Measurements from ENCODE around the gene PJVK.
"Not testable (repeated sequence)": the region's sequence is repeated elsewhere in the genome, so short reads cannot be mapped to it uniquely, and the experiment has no call there.

Gene PJVK

DNA sequence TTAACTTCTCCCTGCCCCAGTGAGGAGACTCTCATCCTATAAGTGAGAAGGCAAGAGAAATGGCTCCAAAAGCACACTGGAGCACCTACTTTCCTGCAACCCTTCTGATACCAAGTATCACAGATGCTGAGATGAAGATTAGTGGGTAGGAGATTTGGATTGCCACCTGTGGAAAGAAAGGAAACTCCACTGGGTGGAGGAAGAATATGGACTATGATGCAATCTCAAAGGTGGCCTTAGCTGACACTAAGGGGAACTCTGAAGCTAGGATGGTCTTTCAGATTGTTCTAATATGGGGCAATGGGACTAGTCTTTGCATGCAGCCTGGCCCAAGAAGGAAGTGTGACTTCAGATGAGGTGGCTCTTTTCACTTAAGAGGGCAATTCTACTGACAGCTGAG lies 21.8 kb upstream of the PJVK start:
- no peak for DNase-seq

DNA sequence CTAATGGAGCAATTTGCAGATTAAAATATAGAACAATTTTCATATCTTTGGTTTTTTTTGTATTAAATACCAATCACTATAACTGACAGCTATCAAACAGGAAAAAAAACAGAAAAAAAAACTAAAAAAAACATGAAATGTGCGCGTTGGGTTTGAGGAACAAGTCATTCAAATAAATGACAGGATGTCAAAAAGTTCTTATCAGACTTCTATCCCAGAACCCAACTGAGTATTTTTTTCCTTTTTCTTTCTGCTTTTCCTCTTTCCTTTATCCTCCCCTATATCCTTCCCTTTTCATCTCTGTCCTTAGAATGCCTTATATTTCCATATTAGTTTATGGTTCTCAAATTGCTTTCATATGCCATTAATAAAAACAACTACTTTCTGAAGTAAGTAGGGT lies 14.5 kb upstream of the PJVK start:
- DNase-seq: no peak

DNA sequence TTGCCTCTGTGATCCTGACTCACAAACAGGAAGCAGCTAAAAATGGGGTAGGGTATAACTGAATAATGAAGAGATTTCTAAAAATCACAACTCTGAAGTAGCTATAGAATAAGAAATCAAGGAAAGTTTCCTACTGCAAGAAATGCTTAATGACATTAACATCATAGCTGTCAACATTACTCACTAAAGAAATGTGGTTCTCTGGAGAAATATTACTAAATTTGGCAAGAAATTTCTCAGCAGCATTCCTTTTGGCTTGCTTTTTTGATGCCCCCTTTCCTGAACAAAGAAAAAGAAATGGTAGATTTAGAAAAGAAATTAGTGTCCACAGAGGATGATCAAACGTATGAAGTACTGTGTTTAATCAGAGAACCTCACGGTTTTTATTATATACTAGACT lies 9.8 kb upstream of the PJVK start:
- DNase-seq: no peak

DNA sequence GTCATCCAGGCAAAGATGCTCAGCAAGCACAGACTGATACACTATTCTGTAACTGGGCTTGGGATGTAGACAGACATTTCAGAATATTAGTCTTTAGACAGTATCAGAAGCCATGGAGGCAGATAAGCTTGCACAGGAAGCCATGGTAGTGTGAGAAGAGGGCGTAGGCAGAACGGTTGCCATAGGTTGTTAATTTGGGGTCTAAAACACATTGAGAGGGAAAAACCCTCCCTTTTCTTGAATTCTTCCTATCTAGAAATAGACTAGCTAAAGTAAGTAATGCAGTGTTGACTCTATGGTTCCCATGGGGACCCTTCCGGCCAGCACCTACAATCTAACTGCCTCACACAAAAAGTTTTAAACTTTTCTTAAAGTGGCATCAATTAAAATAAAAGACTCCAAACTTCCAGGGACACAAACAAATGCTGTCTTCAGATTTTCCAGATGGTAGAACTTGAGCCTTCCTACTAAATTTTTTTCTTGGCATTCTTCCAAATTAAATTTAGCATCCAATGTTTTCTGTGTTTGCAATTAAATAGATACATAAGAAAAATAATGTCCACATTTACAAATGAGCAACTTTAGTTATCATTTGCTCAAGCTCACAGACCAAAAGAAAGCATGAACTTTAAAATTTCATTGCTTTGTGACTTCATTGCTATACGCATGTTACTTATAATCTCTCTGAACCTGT lies 2.1 kb upstream of the PJVK start:
- no peak for DNase-seq

DNA sequence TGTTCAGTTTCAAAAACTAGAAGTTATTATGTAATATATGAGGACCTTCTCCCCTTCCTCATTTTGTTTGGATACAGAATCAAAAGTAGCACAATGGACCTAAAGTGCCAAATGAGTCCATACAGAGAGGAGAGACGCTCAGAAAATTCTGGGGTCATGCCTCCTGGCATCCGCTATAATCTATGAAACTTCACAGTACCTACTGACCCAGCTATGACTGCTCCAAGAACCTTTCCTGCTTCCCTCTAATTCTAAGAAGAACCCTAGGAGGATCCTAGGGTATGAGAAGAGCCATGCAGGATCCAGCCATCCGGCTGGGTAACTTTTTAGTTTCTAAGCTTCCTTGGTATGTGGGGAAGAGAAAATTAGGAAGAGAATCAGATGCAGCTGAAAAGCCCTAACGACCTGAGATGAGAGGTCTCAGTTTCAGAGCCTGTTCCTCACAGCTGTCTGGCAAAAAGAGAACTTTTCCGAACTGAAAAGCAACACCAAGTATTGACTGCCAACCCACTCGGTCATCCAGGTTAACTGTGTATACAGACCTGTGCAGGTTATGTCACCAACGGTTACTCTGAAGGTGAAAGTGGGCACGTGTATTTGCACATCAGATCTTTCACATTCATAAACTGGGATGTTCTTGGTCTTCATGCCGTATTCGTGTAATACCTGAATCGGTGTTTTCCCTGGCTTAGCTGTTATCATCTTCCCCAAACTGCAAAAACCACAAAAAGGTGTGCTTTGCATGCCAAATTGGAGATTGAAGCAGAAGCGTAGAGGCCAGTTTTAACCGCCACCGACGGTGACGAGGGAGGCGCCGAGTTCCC lies 1.3 kb upstream of the PJVK start:
- DNase-seq: peak in 3 of 56 donors; percentile 26 to 74 (median 57)

DNA sequence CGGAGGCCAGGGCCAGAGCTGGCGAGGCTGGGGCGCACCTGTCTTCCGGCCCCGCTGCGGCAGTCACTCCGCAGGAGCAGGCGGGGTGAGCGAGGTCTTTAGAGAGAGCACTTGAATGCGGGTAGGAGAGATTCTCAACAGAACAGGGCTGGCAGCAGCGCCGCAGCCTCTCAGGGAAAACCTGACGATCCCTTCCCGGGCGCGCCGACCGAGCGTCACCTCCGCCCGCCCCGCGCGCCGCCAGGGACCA lies 729 bp upstream of the PJVK start:
- DNase-seq: peak in 7 of 56 donors; percentile 33 to 78 (median 64)

DNA sequence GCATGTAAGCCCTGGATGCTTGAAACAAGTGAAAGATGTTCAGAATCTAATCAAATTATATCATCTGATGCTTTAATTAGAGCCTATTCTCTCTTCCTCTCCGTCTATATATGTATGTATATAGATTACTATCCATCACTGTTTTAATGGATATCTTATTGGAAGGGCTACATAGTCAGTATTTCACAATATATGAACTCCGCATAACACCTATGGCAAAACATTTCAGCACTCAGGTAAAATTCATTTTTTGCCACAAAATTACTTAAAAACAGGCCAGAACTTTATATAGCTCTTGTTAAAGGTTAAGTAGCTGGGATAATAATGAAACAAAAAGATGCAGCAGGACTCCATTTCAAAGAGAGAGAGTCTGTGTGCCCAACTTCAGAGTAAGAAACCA lies 1.2 kb downstream of the PJVK start:
- no peak for DNase-seq

DNA sequence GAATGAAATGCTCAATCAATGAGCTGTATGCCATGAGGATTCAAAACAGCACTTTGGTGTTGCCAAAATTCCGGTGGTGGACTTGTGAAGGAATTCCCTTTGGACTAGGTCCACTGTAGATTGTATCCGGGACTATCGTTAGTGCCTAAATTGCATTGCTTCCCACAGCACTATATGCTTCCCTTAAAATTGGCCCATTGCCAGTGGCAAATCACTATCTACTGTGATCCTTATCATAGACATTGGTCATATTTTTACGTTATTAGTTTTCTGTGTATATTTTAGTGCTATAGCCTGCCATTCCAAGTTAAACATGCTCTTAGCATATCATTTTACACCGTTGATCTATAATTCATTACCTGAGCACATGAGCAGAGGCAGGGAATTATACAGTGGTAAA lies 1.7 kb downstream of the PJVK start:
- no peak for DNase-seq

DNA sequence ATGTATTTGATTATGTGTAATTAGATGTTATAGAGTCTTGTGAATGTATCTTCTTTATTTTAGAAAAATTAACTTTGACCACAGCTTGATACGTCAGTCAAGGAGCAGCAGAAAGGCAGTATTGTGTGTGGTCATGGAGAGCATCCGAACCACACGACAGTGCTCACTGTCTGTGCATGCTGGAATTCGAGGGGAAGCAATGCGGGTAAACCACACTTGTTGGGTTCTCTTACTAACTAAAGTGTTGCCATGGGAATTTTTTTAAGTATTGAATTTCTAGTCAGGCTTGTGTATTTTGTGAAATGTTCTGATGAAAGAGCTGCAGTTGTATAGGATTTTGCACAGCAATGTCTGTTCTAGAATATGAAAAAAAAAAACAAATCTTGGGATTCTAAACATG lies 4.8 kb downstream of the PJVK start:
- no peak for DNase-seq

DNA sequence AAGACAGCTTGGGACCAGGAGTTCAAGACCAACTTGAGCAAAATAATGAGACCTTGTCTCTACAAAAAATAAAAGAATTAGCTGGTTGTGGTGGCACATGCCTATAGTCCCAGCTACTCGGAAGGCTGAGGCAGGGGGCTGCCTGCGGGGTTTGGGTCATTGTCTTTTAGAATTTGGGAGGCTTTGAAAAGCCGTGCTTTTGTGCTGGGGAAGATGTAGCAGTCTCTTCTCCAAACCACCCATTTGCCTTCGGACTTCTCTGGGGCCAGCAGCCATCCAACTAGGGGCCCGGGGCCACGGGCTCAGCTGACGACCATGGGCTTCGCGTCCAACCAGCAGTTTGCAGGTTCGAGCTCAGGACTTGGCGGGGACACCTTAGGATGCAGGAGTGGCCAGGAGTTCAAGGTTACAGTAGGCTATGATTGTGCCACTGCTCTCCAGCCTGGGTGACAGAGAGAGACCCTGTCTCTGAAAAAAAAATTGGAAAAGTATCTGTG lies 6.3 kb downstream of the PJVK start:
- DNase-seq: no peak

DNA sequence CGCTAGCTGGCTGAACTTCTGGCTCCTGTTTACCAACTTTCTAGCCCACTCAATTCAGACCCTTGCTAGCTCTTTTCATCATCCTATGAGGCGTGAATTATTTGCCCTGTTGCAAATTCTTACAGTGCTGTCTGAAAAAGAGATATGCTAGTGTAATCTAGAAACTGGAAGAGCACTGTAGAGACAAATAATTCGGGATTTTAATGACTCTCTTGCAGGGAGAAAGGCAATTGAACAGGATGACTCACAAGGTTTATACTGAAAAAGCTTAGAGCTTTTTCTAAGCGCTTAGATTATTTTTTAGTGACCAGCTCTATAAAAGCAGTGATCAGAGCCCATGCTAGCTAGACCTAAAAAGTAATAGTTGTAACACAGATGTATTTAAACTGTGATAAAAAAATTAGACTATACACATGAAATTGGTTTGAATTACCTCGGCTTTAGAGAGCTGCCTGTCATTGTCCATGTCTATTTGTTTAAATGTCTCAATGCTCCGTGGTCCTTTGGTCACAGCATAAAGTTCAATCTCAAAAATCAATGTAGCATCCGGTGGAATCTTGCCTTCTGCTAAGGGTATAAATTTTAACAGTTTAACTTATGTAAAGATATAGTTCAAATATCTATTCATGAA lies 18.2 kb downstream of the PJVK start:
- no peak for DNase-seq

DNA sequence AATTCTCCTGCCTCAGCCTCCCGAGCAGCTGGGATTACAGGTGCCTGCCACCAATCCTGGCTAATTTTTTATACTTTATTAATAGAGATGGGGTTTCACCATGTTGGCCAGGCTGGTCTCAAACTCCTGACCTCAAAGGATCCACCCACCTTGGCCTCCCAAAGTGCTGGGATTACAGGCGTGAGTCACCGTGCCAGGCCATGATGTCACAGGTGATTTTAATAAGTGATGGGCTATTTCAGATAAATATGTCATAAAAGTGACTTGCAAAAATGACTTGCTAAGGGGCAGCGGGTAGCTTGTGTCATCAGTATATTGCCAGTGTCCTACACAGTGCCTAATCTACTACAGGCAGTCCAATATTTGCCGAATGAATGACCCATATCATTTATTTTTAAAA lies 20.1 kb downstream of the PJVK start:
- DNase-seq: not testable (repeated sequence)

DNA sequence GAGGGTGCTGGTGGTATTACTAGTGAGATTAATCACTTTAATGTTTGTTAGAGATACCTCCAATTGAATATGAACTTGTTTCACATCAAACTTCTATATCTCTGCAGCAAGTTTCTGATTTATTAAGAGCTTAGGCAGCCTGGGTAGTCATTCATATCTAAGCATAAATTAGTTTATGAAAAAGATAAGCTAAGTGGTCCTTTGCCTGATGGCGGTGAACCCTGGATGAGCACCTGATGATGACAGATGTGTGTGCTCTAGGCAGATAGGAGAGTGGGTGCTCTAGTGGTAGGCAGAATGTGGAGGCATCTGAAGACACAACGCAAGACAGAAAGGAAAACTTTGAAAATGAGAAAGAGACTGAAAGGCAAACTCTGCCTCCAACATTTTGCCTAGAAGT lies 22.2 kb downstream of the PJVK start:
- DNase-seq: no peak

DNA sequence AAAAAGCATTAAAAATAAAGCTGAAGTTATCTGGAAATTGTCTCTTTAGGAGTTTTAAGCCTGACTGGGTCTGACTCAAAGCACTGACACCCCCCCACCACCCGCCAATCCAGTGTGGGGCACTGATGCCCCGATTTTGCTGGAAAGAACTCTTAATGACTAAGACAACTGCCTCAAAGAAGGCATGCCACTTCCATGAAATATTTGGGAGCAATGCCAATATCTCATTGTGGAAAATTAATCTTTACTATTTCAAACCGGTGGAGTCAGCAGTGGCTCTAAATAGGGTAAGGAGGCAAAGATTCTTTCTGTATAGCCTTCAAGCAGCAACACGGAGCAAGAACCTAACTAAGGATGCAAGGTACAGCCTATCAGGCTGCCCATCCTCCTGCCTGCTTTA lies 22.8 kb downstream of the PJVK start:
- DNase-seq: no peak

DNA sequence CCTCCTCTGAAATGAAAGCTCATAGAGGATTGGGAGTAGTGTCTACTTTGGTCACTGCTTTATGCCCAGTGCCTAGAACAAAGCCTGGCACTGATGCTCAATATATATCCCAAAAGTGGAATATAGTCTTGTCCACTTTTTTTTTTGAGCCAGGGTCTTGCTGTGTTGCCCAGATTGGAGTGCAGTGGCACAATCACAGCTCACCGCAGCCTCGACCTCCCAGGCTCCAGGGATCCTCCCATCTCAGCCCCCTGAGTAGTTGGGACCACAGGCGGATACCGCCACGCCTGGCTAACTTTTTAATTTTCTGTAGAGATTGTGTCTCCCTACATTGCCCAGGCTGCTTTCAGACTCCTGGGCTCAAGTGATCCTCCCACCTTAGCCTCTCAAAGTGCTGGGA lies 23.4 kb downstream of the PJVK start:
- no peak for DNase-seq

DNA sequence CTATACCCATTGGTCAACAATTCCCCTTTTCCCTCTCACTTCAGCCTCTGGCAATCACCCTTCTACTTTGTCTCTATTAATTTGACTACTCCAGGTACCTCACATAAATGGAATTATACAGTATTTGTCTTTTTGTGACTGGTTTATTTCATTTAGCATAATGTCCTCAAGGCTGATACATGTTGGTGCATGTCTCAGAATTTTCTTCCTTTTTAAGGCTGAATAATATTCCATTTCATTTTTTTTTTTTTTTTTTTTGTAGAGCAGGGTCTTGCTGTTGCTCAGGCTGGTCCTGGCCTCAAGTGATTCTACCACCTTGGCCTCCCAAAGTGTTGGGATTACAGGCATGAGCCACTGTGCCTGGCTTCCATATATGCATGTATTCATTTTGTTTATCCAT lies 25.3 kb downstream of the PJVK start:
- no peak for DNase-seq

DNA sequence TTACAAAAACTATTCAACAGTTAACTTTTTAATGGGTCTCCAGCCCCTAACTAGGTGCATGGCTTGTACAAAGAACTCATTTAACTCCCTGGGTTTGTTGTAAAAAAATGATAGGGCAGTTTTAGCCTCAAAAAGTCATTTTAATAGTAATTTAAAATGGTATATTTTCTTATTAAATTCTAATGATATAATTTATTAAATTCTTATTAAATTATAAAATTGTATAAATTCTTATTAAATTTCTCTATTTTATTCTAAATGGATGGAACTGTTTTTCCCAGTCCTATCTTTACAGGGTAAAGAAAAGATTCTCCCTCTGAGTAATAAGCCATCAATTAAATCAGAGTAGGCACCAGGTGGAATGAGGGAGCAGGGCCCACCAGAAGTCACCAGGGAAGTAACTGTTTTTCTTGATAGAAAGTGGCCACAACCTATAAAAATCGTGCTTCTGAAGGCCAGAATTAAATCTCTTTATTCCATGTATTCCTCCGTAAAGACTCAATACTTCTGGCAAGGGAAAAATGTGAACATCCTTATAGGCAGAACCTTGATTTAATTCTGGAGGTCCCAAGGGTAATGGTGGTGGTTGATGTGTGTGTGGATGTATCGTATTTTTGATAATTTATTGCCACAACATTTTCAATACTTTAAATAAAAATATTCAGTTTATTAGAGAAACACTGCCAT lies 26.4 kb downstream of the PJVK start:
- no peak for DNase-seq

DNA sequence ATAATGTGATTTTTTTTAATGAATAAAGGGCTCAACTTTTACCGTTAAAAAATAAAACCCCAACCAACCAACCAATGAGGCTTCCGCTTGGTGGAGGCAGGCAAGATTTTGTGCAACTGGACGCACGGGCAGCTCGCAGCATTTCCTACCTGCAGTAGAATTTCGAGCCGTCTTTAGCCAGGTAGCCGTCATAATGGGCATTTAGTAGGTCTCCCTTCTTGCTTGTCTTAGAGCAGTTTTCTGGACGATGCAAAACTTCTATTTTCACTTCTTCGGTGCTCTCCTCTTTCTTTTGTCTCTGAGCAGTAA lies 26.9 kb downstream of the PJVK start:
- peak in 8 of 56 donors; percentile 22 to 60 (median 34) for DNase-seq

DNA sequence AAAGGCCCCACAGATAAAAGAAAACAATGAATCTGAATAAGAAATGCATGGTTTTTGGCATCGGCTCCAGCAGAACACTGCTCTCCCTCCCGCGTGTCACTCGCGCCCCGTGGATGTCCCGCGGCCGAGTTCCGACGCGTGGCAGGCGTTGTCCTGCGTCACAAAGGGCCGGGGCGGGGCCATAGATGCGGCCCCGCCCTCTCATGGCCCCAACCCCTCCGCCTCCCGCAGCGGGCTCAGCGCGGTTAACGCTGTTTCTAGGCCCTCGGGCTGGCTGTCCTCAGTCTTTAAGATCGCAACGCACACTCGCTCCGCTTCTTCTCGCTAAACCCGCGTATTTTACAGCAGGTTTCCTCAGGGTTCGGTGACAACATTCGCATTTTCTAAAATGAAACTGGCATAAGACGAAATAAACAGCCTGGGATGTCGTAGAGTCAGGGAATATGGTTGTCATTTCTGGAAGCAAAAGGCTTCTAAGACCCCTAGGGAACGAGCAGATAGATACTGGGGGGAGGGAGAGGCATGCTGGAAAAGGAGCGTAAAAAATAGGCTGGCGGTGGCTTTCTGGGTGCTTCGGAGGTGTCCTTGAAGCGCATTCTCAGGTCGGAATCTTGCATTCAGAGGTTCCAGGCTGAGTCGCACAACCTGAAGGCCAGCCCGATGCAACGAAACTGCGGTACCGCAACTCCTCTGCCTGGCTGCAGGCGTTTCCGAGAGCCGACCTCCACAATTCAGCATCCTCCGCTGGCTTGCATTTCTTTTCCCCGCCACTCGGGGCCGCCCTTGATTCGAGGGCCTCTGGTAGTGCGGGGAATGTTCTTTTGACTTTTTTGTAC lies 27.5 kb downstream of the PJVK start, which contains the start of gene FKBP7:
Gene FKBP7, minus strand, starts transcription at position 162 of the 836 bp plus-strand sequence. Its CDS starts 101 bp downstream, at position 61.
- DNase-seq: peak; percentile 18 to 94 (median 76)

DNA sequence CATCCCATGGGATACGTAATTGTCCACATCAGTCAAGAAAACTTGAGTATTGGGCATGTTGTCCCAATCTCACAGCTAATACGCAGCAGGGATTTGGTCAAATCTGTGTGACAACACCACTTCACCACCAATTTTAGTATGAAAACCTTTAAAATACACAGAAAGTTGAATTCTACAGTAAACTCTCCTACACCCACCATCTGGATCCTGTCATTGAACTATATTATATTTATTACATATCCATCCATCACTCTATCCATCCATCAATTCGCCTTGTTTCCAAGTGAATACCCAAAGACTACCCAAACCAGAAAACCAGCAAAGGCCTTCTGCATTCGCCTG lies 28.1 kb downstream of the PJVK start:
- DNase-seq: no peak

DNA sequence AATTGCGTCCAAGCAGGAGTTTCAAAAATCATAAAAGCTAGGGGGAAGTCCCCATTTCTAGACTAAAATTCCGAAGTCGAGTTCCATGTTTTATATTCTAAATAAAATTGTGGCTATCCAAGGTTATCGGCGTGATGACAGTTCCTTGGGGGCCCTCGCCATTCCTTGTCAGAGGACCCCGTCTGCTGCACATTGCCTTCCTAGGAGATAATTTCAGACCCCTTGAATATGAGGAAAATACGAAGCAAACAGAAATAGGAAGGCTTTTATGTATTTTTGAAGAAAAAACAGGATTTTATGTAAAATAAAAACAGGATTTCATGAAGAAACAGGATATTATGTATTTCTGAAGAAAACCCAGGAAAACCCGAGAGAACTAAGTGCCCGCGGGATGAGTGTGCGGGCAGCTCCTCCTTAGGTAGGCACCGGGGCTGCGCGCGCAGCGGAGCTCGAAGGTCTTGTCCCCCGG lies 28.6 kb downstream of the PJVK start:
- DNase-seq: no peak

Data from amygdala (tissue), 56 donors.